ENCODE measurements around the gene P2RX1.
A peak's percentile ranks its signal among the peaks of the same experiment; 100 is the strongest.
"Not testable (repeated sequence)": the region's sequence is repeated elsewhere in the genome, so short reads cannot be mapped to it uniquely, and the experiment has no call there.

Gene P2RX1

GRCh38 chr17:3951003-3951402 lies 34.7 kb upstream of the P2RX1 start:
- DNase-seq: no peak

- no peak for DNase-seq
Observed at GRCh38 chr17:3950584-3950983, 34.3 kb upstream of the P2RX1 start.

- DNase-seq: no peak
Observed at GRCh38 chr17:3949418-3949817, 33.2 kb upstream of the P2RX1 start.

DNA sequence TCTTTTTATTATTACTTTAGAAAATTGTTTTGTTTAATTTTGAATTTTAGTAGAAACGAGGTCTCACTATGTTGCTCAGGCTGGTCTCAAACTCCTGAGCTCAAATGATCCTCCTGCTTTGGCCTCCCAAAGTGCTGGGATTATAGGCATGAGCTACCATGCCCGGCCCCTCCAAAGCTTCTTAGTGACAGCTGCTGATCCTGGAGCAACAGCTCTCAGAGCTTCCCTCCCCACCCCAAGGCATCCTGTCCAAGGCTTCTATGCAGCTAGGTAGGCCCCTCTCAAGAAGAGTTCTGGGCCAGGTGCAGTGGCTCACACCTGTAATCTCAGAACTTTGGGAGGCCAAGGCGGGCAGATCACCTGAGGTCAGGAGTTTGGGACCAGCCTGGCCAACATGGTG lies 32.3 kb upstream of the P2RX1 start:
- not testable (repeated sequence) for DNase-seq

DNA sequence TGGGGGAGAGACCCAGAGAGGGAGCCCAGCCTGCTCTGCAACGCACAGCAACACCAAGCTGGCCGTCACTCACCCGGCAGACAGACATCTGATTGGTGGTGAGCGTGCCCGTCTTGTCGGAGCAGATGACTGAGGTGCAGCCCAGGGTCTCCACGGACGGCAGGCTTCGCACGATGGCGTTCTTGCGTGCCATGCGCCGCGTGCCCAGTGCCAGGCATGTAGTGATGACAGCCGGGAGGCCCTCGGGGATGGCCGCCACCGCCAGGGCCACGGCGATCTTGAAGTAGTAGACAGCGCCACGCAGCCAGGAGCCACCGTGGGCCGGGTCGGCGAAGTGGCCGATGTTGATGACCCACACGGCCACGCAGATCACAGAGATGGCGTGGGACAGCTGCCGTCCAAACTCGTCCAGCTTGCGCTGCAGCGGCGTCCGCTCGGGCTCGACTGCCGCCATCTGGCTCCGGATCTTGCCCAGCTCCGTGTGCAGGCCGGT lies 31.1 kb upstream of the P2RX1 start:
- DNase-seq: no peak

GRCh38 chr17:3946711-3947235 lies 30.5 kb upstream of the P2RX1 start:
- no peak for DNase-seq

DNA sequence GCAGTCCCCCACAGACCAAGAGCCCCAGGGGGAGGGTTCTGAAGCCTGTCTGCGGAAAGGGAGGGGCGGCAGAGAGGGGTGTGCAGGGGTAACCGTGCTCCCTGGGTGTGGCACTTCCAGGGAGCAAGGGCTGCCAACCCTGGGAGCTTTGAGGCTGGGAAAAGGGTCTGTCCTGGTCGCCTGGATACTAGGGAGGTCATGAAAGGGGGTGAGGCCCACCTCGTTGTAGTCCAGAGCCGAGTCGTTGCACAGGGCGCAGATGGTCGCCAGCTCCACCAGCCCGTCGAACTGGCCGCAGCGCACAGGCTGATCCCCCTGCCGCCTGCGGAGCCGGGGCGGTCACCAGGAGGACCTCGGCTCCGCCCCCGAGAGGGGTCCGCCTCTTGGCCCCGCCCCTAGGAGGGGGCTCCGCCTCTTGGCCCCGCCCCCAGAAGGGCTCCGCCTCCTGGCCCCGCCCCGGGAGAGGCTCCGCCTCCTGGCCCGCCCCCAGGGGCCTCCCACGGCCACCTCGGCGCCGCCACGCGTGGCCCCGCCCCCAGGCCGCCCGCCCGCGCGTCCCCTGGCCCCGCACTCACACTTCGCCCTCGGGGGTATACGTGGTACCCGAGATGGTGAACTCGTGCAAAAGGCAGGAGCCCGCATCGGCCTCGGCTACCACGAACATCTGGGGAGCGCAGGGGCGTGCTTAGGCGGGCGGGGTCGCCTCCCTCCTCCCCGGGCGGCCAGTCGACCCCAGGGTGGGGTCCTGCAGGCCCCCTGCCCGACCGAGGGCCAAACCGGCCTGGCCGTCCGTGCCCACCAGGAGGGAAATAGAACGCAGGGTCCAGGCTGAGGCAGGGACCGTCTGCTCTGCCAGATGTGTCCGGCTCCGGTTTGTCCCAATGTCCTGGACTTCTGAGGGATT lies 28.5 kb upstream of the P2RX1 start:
- peak; percentile 78 for DNase-seq

DNA sequence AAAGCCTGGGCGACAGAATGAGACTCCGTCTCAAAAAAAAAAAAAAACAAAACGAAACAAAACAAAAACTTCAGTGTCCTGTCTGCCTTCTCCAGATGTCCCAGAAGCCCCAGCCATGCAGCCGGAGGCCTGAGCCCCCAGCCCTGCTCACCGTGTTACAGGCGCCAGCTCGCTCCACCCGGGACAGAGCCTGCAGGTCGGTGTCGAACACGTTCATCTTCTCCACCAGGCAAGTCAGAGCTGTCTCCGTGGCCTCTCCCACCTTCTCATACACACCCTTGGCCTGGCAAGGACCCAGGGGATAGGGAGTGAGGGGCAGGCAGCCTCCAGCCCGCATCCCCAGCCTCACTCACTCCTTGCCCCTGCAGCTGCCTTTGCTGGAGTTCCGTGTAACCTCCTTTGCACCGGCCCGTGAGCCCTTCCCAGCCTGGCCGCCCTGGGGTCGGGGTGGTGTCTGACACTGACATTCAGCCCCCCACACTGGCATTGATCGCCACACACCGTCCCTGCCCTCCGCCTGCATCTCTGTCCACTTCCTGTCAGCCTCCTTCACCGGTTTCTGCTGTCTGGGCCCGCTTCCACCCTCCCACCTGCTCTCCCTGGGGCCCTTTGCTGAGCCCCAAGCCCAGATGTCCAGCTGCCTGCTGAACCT lies 27.1 kb upstream of the P2RX1 start:
- DNase-seq: no peak

DNA sequence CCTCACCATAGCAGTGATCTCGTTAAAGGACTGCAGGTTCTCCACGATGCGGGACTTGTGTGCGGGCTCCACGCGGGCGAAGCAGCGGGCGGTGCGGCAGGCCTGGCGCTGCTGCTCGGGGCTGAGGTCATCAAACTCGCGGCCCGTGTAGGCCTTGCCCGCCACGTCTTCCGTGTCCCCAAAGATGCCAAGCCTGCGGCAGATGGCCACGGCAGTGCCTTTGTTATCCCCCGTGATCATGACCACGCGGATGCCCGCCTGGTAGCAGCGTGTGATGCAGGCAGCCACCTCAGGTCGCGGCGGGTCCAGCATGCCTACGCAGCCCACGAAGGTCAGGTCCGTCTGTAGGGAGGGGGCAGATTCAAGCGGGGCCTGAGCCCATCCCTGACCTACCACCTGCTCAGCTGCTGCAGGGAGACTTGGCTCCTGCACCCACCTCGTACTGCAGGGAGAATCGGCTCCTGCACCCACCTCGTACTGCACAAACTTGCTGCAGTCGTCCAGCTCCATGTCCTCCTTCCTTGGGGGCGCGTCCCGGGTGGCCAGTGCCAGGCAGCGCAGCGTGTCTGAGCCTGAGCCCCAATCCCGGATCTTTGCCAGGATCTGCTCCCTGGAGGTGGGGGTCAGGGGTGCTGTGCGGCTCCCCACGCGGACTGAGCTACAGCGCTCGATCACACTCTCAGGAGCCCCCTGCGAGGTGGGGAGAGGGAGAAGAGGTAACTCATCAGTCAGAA lies 24.9 kb upstream of the P2RX1 start:
- DNase-seq: no peak

DNA sequence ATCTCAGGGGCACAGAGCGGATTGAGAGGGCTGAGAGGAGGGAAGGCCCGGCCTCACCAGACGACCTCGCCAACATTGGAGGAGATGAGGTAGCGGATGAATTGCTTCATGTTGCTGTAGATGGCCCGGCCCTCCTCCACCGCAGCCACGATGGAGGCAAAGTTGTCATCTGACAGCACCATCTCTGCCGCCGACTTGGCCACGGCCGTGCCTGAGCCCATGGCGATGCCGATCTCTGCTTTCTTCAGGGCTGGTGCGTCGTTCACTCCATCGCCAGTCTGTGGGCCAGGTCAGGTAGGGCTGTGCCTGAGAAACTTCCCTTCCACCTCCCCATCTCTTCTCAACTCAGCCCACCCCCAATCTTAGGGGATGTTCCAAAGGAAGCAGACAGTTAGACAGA lies 21.1 kb upstream of the P2RX1 start:
- DNase-seq: no peak

- no peak for DNase-seq
Observed at GRCh38 chr17:3935825-3936355, 19.6 kb upstream of the P2RX1 start.

DNA sequence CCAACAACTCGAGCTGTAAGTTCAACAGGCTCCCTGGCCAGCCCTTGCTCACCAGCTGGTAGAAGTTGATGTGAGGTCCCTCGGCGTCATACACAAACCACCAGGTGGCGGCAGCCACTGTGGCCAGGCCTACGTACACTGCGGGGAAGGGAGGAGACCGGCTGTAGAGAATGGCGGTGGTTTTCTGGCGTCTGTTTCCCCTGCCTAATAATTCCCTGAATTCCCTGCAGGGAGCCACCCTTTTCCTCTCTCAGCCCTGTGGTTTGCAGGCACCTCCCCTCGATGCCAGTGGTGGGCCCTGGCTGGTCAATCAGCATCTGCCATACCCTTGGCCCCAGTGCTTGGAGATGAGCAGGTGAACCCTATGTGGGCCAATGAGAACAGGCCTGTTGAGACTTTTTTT lies 18.9 kb upstream of the P2RX1 start:
- no peak for DNase-seq

DNA sequence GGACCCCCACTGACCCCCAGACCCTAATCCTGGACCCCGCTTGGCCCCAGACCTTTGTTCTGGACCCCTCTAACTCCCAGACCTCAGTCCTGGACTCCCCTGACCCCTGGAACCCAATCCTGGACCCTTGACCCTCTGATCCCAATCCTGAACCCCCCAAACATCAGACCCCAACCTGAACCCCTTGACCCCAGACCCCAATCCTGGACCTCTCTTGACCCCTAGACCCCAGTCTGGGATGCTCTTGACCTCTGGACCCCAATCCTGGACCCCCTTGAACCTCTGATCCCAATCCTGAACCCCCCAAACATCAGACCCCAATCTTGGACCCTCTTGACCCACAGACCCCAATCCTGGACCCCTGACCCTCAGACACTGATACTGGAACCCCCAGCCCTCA lies 13.5 kb upstream of the P2RX1 start:
- DNase-seq: no peak

- DNase-seq: no peak
Observed at GRCh38 chr17:3929181-3929580, 12.9 kb upstream of the P2RX1 start.

DNA sequence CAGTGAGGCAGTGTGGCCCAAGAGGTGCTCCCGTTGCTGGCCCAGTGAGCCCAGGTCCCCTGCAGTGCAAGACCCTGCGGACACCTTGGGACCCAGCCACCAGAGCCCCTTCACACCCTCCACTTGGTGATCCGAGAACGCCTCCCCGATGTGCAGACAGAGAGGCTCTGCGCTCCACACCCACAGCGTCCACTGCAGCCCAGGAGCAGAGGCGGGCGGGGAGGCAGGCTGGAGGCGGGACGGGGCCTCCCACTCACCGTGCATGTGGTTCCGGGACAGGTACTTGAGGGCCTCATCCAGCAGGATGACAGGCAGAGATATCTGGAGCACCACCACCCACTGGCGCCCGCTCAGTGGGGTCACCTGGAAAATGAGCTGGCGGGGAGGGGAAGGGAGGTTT lies 12.1 kb upstream of the P2RX1 start:
- no peak for DNase-seq

DNA sequence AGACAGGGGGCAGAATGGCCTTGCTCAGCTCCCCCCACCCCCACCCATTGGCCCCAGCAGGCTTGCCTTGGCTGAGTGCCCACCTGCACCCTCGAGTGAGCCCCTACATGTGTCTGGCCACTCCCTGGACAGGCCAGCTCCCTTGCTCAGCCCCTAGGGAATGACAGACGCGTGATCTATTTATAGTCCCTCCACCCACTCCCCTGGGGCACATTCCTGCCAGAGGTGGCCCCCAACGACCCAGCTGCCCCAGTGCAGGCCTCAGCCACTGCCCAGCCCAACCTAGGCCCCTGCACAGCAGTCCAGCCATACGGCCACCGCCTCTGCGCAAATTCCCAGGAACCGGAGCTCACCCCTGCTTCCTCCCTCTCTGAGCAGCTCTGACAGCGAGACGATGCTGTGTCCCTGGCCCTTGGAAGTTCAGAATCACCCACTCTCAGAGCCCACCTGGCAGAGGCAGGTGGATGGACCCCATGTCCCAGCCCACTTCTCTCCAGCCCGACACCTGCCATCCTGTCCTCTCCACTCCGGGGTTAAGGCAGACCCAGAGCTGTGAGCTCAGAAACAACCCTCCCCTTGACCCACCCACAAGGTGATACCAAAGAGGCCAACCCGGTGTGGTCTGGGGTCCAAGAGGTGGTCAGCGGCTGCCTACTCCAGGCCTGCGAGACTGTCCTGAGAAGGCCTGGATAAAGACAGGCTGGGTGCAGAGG lies 11.5 kb upstream of the P2RX1 start:
- DNase-seq: no peak

GRCh38 chr17:3926860-3927627 lies 10.8 kb upstream of the P2RX1 start:
- DNase-seq: no peak

DNA sequence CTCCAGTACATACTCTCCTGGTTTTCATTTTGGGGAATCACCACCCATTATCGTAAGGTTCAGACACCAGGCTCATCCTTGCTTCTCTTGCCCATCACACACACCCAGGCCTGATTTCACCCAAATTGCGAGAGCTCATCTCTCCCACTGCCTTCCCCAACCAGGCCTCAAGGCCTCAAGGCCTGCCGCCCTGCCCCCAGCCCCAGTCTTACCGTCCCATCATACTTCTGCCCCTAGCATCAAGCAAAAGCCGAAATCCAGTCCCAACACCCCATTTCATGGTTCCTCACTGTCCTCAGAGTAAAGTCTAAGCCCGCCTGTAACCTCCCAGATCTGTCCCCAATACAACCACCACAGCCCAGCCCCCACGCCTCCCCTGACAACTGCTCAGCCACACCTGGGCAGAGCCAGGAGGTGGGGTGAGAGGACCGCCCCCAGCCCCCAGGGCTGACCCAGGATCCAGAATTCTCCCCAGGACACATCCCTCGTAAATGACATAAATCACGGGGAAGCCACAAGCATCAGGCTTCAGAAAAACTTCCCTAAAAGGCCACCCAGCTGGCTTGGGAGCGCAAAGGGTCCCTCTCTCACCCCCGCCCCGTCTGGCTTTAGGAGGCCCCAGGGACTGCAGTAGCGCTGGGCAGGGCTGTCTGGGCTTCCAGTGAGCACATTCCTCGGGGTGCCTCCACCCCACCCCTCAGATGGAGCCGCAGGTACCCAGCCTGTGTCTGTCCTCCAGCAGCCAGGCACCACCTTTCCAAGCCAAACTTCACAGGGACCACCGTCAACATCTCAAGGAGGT lies 9.6 kb upstream of the P2RX1 start:
- no peak for DNase-seq

DNA sequence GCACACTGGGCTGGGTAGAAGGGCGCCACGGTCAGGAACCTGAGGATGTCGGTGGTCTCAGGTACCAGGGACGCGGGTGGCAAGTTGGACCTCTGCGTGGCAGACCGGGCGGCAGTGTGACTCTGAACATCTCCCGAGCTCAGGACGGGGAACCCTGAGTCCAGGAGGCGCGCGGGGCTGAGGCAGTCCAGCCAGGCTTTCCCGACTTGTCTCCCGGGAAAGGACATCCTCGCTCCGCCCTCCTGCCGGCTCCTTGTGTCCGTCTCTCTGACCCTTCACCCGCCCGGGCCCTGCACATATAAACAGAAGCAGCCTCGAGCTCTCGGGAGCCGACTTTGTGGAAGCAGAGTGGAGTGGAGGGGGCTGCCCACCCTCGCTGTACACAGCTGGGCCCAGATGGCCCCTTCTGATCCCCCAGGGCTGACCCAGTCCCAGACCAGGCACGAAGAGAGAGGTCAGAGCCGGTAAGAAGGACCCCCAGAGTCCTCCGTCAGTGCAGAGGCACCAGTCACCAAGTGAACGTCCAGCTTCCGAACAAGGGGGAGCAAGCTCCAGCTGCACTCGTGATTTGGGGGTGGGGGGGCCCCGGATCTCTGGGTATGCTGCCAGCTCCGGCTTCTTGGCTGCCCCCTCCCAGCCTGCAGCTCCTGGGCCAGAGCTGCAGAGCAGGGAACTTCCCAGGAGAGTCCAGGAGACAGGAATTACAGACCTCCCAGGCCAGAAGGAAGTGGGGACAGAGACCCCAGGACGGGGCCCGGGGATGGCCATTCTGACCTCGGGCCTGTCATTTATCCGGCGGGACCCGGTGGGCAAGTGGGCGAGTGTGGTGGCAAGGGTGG lies 8.5 kb upstream of the P2RX1 start:
- DNase-seq: no peak

Data from activated CD8-positive, alpha-beta memory T cell treated with anti-CD3 and anti-CD28 coated beads for 24 hours (primary cell).